Umbilical cord (tissue), 2 donors: ENCODE results near the gene SERP2. TPM values are rescaled to one million over a fixed set of nuclear protein-coding genes. Genes with fewer than 3 reads are reported as not detected.

ENCODE experiments used
- DNase-seq: peaks from one replicate; pipeline ENCODE4 v3.0.0-alpha.2; 2015; ENCODE audit warnings: low spot score
- total RNA-seq: library from RNA; depleted of rRNA; stranded (reverse); fragments of >200 nt; gene quantifications from one replicate; pipeline ENCODE4 v1.2.3, GENCODE V29; 2014; ENCODE audit warnings: low replicate concordance; ENCODE audit not compliant: insufficient read depth

Gene SERP2
- total RNA-seq, 1 donor from 2014 or later: not detected

DNA sequence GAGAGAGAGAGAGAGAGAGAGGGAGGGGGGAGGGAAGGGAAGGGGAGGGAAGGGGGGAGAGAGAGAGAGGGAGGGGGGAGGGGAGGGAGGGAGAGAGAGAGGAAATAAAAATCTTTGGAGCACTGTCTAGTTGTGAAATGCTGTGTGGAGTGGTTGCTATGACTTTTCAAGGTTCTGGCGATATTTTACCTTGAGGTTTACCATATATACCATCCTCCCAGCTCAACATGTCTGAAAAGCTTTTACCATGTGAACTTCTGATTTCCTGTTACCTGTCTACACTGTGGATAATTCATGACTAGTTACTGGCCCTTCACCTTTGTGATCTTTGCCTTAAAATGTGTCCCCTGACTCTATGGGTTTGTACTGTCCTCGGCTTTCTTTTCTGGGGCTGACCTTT, 38.2 kb downstream of the SERP2 start:
- DNase-seq: no peak

DNA sequence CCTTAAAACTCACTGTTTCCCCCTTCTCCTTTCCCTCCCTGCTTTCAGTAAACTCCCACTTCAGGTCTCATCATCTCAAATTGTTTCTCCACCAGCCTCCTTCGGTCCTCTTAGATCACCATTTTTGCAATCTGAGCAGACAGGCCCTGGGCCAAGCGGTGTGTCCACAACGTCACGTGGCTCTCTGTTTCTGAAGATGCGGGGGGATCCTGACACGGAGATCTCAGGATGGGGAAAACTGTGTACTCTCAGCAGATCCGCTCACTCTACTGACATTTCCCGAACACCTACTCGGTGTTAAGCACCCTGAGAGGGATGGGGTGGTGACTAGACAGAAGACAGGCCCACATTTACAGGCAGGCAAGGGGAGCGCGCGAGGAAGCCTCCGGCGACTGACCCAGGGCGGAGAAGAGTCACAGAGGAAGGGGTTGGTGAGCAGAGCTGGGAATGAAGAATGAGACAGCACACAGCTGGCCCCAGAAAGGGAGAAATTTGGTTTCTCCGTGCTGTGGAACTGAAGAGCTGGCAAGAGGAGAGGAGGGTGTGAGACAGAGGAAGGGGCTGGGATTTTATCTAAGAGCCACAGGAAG, 38.8 kb downstream of the SERP2 start:
- no peak for DNase-seq

DNA sequence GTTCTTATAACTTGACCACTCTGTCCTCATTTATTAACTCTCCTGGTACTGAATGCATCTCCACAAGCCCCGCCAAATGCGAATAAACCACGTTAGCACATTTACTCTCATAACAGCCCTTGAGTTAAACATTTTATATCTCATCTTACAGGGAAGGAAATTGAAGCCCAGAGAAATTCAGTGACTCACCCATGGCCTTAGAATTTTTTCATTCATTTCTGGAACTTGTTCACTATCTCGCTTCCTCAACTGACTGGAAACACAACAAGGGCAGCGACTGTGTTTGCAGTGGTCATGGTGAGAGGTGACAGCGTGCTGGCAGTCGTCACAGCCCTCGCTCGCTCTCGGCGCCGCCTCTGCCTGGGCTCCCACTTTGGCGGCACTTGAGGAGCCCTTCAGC, 39.5 kb downstream of the SERP2 start:
- DNase-seq: no peak

DNA sequence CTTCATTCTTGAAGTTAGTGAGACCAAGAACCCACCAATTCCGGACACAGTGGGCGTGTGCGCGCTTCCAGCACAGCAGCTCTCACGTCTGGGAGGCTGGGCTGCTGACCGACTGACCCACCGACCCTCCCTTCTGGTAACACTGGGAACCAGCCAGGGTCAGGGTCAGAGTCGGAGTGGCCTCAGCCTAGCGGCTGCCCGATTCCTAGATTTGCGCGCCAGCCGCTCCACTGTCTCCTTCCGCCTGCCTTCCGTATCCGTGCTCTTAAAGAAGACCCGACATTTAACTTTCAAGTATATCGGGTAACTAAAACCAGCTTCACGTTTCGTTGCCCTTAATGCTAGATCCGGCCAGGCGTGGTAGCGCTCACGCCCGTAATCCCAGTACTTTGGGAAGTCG, 41.1 kb downstream of the SERP2 start:
- no peak for DNase-seq

DNA sequence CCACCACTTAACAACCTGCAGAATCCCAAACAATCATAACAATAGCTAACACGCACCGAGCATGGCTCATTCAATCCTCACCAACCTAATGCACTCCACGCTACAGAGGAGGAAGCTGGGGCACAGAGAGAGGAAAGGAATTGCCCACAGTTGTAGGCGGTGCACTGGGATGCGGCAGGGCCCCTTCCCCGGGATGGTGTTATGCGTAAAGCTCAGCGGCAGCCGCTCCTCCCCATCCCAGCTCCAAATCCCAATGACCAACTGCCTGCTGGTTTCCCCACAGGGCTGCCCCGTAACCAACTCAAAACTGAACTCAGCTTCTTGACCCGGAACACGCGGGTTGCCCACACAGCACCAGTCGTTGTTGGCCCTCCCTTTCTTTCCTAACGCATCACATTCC, 42.2 kb downstream of the SERP2 start:
- DNase-seq: no peak

DNA sequence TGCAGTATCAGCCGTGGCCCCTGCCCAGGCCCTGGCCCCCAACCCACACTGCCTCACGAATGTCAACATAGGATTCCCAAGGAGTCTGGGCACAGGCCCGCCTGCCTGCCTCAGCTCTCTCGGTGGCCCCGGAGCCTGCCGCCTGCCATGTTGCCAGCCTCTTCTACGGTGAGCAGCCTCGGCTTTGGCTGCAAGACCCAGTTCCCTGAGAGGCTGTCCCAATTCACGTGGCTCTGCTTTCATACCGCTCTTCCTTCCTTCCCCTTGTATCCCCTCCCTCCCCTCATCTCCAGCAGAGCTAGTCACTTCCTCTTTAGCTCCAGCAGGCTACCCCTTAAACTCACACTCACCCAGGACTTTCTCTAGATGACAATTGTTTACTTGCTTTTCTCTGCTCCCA, 42.7 kb downstream of the SERP2 start:
- DNase-seq: no peak

DNA sequence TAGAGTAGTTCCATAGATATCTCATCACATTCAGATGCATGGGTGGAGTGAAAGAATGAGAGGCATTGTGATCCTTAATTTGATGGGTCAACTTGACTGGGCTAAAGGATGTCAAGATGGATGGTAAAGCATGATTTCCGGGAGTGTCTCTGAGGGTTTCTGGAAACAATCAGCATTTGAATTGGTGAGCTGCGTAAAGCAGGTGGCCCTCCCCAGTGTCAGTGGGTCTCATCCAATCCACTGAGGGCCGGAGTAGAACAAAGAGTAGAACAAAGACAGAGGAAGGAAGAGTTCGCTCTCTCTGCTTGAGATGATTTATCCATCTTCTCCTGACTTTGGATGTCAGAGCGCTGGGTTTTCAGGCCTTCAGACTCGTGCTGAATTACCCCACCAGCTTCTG, 43.1 kb downstream of the SERP2 start:
- no peak for DNase-seq

DNA sequence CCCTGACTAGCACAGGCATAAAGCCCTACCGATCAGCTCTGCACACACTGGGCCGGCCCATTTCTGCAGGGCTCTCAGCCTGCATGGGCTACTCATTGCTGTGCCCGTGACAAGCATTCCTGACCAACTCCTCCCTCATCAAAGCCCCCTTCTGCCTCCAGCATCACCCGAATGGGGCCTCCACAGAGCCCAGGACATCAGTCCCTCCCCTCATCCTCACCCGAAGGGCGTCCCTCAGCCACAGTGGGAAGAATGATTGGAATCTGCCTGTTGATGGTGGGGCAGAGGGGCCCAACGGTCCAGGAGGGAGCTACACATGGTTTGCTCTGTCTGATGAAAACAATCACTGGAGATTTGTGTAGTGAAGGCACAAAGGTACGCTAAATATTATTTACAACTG, 43.8 kb downstream of the SERP2 start:
- no peak for DNase-seq

DNA sequence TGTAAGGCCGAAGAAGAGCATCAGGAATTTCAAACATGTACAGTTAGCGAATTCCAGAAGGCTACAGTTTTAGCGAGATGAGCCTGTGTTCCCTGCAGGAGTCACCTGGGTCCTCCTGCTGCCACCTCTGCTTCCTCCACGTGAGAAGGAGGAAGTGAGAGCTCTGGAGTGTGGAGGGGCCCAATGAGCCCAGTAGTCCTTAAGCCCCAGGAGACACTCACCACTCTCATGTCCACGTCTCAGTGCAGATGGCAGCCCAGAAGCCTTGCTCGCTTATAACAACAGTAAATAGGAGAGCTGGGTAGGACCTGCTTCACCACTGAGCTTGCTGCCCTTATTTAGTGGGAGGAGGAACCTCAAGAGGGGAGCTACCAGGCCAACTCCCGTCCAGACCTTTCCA, 44.3 kb downstream of the SERP2 start:
- DNase-seq: no peak

DNA sequence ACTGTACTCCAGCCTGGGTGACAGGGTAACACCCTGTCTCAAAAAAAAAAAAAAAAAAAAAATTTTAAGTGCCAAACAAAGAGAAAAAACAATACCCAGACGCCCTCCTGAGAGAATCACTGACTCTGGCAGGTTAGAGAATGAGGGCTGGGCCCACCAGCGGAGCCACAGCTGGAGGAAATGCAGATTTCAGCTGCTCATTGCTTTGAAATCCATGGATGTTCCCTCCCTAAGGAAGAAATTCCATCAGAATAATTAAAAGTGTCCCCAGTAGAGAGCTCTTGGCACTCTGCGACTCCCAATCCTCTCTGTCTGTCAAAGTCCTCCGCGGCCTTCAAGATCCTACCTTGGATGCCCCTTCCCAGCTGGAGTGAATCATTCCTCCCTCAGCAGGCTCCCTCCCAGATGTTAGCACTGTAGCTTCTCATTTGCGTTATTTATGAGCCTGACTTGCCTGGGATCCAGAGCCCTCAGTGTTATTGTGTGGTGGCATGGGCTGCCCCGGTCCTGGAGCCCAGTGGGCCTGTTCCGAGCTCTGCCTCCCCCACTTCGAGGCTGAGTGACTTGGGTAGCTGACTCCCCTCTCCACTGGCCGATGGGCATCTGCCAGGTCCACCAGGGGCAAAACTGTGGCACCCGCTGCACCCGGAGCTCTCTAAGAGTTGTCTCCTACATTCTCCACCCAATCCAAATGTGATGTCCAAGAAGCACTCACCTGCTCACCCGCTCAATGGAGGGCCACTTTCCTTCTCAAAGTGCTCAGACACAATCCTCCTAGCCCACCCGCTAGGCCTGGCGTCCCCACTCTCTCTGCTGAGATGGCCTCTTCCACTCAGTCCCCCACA, 47.0 kb downstream of the SERP2 start:
- DNase-seq: no peak

DNA sequence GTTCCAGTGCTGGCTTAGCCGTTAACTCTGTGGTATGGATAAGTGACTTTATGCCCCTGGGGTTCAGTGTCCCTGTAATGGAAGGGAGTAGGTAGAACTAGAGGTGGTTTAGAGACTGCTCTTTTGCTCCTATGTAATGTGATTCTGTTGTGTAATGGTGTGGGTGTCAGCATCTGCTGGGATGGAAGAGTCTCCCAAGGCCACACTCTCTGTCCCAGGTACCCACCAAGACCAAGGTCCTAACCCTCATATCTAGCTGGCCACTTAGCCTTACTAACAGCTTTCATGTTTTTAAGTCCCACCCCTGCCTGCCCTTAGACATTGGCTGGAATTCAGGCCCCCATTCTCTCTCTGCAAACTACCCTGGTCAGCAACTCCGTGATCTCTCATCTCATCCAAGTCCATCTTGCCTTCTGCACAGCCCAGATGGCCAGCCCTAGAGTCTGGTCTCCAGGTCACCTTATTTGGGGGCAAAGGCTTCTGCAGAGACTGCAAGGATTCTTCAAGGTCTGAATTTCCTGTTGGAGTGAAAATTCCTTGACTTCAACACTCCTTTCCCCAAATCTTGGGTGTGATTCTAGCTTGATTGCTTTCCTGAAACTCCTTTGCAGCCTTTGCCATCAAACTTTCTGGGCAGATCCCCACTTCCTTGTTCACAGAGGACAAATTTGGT, 48.4 kb downstream of the SERP2 start:
- no peak for DNase-seq

DNA sequence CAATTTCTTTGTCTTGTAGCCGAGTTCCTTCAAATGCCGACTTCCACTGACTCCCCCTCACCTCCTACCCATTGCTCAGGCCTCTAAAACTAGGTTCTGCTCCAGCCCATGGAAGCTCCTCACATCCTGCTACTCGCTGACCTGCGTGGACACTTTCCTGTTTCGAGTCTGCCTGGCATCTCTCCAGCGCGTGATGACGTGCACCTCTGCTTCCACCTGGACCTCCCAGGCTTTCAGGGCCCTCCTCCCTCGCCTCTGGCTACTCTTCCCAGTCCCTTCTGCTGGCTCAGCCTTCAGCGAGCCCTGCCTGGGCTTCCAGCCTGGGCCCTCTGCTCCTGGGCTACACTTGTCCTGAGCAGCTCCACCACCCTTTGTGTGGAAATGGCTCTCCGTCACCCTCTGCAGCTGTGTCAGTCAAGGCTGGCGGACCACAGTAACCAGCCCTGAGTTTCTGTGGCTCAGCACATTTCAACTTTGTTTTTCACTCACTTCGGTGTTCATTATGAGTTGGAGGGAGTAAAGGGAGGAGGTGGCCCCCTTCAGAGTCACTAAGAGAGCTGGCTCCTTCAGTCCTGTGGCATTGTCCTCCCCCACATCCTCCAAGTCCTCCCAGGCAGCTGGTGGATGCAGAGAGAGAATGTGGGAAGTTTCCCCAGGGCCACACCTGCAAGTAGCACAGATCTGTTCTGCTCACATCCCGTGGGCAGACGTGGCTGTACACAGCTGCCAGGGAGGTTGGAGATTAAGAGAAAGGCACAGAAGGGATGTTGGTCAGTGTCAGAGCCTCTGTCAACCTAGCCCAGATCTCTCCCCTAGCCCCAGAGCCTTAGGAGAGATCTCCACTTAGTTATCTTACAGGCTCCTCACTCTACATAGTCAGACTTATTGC, 49.4 kb downstream of the SERP2 start:
- no peak for DNase-seq

DNA sequence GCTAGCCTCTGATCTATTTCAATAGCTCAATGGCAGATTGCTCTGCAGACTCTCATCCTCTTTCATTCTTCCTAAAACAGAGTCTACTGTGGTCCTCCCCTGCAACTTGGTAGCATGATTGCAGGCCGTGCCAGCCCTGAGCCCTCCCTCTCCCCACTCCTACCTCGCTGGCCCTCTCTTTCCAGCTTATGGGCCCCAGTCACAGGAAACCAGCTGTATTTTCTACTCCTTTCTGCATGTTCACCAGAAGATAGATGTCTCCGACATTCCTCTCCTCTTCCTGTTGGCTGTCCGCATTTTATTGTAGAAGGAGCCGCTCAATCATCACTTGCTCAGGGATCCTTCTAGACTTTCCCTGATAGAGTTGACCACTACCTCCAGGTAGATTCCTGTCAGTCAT, 50.2 kb downstream of the SERP2 start:
- no peak for DNase-seq

DNA sequence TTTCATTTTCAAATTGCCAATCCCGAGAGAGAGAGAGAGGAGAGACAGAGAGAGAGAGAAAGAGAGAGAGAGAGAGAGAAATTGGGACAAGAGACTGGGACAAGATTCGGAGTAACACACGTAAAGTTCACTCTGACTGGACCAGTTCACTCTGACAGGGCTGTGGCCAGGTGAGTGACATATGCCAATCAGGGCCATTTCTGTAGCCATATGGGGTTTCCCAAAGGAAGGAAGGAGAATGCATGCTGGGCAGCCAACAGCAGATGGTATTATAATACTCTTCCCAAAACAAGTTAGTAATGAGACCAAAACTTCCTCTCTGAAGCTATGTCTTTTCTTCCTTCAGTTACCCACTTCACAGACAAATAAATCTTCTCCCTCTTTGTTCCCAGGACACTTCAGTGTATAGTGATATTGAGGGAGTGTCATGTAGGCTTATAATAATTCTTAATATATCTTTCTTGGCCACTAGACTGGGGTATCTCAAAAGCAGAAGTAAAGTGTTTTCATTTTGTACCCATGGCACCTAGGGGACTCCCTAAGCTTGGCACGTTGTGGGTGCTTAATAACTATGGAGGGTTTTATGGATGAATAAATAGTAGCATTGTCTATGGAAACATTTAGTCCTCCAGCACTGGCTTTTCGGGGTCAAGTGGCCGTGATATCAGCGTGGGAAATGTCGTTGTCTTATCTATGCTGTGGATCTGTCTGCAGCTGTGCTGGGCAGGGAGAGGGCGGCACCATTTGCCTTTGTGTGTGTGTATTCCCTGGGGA, 51.6 kb downstream of the SERP2 start:
- DNase-seq: no peak

DNA sequence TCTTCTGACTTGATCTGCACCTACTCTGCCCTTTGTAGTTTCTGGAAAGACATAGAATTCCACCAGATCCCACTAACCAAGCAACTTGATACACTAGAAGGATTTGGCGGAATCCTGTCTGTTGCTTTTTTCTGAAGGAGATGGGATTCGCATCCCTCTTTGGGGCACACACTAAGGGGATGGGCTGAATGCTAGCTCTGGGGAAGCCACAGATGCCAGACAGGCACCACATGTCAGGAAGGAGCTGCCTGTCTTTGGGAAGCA, 52.1 kb downstream of the SERP2 start:
- DNase-seq: no peak

DNA sequence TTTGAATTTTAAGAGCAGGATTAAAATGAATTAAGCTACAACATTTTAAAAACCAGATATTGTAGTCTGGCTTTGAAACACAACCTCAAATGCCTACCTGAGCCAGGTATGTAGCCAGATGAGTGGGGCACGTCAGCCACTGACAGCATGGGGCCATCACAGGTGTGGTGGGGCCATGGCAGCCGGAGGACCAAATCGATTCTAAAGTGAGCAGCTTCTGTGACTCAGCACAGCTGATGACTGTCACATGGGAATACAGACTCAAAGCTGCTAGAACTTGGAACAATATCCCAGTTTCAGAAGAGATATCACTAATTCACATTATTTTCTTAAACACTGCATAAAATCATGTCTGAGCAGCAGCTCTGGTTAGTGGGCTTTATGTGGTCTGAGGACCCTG, 52.8 kb downstream of the SERP2 start:
- DNase-seq: no peak

DNA sequence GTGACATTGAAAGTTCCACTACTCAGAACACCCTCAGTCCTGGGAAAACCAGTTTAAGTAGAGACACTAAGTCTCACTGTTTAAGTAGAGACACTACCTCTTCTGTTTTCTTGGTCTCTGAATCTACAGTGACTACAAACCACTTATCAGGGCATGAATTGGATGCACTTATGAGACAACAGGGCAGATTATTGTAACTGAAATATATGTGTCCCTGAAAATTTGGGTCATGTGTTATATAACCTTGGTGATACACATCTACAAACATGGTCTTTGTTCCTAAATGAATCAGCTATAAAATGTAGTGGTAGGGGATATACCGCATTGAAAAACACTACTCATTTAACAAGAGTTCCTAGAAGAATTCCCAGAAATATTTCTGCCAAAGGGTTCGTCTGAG, 55.7 kb downstream of the SERP2 start:
- no peak for DNase-seq

DNA sequence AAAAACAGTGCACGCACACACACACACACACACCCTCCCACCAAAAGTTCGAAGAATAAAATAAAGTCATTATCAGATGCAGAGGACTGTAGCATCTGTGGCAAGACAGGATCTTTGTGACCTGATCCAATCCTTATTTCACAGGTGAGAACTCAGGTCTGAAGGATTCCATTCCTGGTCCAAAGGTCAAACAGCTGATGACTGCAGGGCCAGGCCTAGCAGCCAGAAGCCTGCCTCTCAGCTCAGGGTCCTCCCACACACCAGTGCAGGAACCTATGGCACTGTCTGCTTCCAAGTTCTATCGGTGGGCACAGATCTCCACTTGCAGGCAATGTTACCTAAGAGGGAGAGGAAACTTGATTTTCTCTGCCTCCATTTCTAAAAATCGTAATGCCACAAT, 57.5 kb downstream of the SERP2 start:
- DNase-seq: no peak

DNA sequence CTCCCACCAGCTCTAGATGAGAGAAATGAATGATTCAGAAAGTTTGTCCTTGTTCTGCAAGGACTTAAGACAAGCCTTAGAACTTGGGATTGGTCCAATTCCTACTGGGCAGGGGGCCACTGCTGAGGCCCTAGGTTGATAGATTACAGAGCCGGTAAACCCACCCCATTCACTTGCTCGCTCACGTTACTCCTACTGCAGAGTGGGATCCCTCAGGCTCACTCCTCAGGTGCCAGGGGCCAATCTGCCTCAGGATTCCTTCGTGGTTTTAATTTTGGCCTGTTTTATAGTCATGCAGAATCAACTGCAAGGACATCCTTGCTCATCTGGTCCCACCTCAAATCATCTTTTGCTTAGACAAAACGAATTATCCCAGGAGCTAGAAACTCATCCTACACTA, 59.0 kb downstream of the SERP2 start:
- DNase-seq: no peak

DNA sequence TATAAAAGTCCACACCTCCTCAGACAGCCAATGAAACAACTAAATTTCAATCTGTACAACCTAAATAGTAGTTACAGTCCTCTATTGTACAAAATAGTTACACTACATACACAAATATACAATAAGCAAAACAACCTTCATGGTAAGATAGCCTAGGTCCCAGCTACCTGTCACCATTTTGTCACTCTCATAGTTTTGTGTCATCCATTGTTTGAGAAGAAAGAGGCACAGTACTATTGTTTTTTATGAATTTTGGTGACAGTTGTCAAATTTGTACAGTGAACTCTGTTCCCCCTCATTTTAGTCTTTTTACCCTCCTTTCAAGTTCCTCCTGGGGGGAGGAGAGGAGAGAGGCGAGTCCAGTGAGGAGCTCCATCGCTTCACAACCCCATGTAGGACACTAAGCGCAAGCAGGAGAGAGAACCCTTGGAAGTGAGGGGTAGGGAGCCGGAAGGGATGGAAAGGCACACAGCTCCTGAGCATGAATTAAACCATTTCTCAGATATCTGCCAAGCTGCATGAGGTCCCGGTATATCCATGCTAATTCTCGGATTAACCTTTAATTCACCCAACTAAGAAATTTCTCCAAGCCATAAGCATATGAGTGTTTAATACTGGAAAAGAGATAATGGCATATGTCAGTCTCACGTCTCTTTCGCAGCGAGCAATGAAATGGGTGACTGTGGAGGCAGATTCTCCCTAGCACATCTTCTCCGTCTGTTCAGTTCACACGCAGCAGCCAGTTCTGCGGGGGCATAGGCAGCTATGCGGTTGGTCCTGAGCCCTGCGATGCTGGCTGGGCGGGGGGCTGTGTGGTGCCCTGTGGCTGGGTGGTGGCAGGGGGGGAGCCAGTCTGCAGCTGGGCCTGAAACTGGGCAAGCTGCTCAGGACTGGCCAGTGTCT, 60.5 kb downstream of the SERP2 start:
- no peak for DNase-seq

DNA sequence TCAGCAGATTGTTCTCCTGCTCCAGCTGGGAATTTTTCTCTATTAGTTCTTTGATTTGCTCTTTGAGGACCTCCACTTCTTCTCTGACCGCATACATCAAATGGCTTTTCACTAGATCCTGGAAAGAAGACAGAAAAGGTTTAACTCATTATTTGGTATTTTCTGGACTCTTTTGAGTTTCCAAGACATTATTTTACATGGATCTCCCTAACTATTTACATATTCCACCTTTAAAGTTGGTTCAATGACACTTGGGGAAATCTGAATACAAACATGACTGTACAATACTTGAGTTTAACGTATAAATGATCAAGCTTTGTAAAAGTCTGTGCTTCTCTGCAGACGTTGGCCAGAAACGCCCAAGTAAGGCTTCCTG, 61.1 kb downstream of the SERP2 start:
- no peak for DNase-seq
